Skin epidermis (tissue), 12 donors: ENCODE measurements around the gene SORCS2.
A peak's percentile ranks its signal among the peaks of the same experiment; 100 is the strongest.

ENCODE experiments used
- H3K27ac ChIP-seq, 21 experiments: fragments of 200-600 bp; sonication (generic) in 11 of 21; one replicate each; pipeline ENCODE4 v1.5.0; 2020; ENCODE audit warnings: mild to moderate bottlenecking in 3 of 21, inconsistent platforms in 2 of 21, moderate library complexity in 2 of 21
- H3K4me3 ChIP-seq, 7 experiments: fragments of 200-600 bp; sonication (generic) in 2 of 7; one replicate each; pipeline ENCODE4 v1.5.0; 2020; ENCODE audit warnings: inconsistent platforms in 2 of 7, mild to moderate bottlenecking in 2 of 7, moderate library complexity in 1 of 7

The SORCS2 gene

GRCh38 chr4:7737752-7738457, 545.6 kb downstream of the SORCS2 start:
- Histone ChIP-seq H3K4me3 (no peak overlapping the region), H3K27ac (no peak overlapping the region)

DNA sequence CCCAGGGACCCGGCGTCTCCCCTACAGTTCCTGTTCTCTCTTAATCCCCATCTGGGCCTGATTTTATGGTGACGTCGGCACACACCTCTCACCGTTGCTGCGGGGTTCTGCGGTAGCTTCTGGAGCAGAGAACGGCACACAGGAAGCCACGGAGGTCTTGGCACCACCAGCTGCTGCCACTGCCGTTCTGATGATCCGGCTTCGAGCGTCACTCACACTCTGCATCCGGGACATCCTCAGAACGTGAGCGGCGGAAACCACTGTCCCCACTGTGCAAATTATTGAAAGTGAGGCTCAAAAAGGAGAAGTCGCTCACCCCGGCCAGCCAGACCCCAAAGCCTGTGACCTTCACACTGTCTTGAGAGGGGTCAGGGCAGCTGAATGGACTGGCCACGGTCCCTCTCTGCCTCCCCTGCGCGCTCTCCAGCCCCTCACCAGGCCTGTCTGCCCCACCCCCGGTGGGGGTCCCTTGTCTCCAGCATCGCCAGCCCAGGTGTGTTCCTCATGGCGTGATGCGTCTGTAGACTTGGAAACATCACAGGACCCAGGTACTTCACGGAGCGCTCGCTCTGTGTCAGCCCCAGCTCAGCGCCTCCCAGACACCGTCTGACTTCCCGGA, 546.2 kb downstream of the SORCS2 start:
- Histone ChIP-seq H3K27ac (no peak overlapping the region), H3K4me3 (no peak overlapping the region)

GRCh38 chr4:7739077-7739917, 547.0 kb downstream of the SORCS2 start:
- Histone ChIP-seq H3K27ac (no peak overlapping the region), H3K4me3 (no peak overlapping the region)

GRCh38 chr4:7739918-7740865, 547.9 kb downstream of the SORCS2 start:
- Histone ChIP-seq H3K4me3 (no peak overlapping the region), H3K27ac (no peak overlapping the region)

DNA sequence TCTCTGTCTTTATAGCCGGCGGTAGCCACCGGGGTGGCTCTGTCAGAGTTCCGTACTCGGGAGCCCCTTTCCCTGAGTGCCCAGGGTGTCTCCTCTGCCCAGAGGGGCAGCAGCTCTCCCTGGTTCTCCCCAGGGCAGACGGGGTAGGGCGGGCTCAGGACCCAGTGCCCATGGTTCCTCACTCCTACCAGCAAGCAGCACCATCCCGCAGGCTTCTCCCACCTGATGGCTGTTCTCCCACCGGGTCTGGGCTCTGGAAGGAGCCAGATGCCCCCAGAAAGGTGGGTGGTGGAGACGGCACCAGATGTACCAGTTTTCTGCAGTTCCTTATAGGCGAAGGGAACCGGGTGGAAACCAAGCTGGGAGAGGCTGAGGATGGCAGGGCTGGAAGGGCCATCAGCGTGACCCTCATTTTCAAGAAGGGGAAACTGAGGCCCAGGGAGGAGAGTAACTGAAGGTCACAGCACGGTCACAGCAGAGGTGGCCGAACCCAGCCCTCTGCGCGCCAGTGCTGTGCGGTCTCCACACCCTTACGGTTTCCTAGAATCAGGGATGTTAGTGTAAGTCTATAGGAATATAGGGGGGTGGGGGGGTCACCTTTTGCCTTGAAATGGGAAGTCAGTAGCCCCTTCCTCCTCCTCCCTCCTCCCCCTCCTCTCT, 548.7 kb downstream of the SORCS2 start:
- no peak overlapping the region for H3K27ac ChIP-seq
- no peak overlapping the region for H3K4me3 ChIP-seq

GRCh38 chr4:7741946-7742806, 549.8 kb downstream of the SORCS2 start:
- H3K27ac ChIP-seq: no peak overlapping the region
- H3K4me3 ChIP-seq: no peak overlapping the region

- Histone ChIP-seq H3K4me3 (no peak overlapping the region), H3K27ac (no peak overlapping the region)
These were observed 550.5 kb downstream of the SORCS2 start for GRCh38 chr4:7742807-7743280.

GRCh38 chr4:7744142-7744804, 551.9 kb downstream of the SORCS2 start:
- Histone ChIP-seq H3K27ac (peak overlapping the region in 1 of 21 experiments; percentile 36), H3K4me3 (no peak overlapping the region)

- Histone ChIP-seq H3K4me3 (no peak overlapping the region), H3K27ac (no peak overlapping the region)
These were observed 553.1 kb downstream of the SORCS2 start for GRCh38 chr4:7745301-7745885.

- Histone ChIP-seq H3K27ac (no peak overlapping the region), H3K4me3 (no peak overlapping the region)
These were observed 554.2 kb downstream of the SORCS2 start for GRCh38 chr4:7746351-7747061.

GRCh38 chr4:7747062-7747385, 554.7 kb downstream of the SORCS2 start:
- Histone ChIP-seq H3K4me3 (no peak overlapping the region), H3K27ac (no peak overlapping the region)

DNA sequence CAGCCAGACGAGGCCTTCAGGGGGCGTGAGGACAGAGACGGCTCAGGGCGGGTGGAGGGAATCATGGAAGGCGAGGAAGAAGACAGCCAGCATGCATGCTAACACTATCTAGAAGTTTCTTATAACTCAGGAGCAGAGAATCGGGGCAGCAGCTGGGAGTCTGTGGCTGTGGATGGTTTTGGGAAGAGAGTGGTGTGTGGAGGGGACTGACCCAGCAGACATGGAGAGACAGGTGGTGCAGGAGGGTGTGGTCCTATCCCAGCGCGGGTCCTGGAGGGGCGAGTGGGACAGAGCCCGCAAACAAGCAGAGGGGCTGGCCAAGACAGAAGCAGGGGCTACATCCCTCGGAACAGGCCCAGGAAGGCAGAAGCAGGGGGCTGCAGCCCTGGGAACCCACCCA, 555.2 kb downstream of the SORCS2 start:
- Histone ChIP-seq H3K4me3 (no peak overlapping the region), H3K27ac (no peak overlapping the region)

DNA sequence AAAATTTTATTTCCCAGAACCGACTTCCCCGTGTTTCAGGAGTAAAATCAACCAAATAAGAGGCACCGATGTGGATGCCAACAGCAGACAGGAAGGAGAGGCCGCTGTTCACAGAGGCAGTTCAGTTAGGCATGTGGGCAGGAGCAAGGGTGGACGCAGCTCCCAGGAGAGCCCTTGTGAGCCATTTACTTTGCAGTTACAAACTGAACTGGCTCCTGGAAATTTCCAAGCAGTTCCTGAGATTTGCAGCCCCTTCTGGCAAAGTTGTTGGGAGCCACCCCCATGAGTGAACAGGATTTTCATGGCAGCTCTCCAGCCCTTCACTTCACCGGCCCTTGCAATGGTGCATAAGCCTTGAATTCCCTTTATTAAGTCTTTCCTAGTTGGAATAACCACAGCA, 558.2 kb downstream of the SORCS2 start:
- no peak overlapping the region for H3K4me3 ChIP-seq
- H3K27ac ChIP-seq: no peak overlapping the region

GRCh38 chr4:7750972-7751371, 558.6 kb downstream of the SORCS2 start:
- no peak overlapping the region for H3K4me3 ChIP-seq
- H3K27ac ChIP-seq: no peak overlapping the region

- no peak overlapping the region for H3K27ac ChIP-seq
- H3K4me3 ChIP-seq: no peak overlapping the region
These were observed 560.3 kb downstream of the SORCS2 start for GRCh38 chr4:7752649-7753048.

DNA sequence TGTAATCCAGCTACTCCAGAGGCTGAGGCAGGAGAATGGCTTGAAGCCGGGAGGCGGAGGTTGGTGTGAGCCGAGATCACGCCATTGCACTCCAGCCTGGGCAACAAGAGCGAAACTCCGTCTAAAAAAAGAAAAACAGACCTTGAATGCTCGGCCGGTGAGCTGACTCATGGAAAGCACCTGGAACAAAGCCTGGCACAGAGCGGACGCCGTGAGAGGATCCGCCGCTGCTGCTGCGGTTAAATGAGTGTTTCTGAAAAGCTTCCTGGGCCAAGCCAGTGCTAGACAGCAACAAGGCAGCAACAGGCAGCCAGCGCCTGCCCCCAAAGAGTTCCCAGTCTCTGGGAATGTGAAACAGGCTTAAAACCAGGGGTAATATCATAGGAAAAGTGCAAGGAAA, 560.9 kb downstream of the SORCS2 start:
- Histone ChIP-seq H3K4me3 (no peak overlapping the region), H3K27ac (no peak overlapping the region)

DNA sequence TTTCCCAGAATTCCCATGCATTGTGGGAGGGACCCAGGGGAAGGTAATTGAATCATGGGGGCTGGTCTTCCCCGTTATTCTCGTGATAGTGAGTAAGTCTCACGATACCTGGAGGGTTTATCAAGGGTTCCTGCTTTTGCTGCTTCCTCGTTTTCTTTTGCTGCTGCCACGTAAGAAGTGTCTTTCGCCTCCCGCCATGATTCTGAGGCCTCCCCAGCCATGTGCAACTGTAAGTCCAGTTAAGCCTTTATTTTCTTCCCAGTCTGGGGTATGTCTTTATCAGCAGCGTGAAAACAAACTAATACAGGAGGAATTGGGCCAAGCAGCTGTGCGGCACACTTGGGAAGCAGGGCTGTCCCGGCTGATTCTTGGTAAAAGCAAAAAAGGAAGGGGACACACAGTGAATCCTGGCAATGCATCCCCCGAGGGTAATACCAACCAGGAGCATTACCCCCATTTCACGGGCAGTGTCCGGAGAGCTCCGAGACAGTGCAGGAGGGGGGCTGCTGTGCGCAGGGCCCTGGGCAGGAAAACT, 561.7 kb downstream of the SORCS2 start:
- Histone ChIP-seq H3K4me3 (no peak overlapping the region), H3K27ac (no peak overlapping the region)
